Nephron progenitor cell (in vitro differentiated cells): ENCODE data around the gene HOTAIR.

Experiments
- DNase-seq: peaks from one replicate; pipeline ENCODE4 v3.0.0; 2021
- H3K27ac Mint-ChIP-seq: 2 replicates; pipeline ENCODE4 v1.8.0; 2021; ENCODE audit warnings: mild to moderate bottlenecking, moderate library complexity, mixed read lengths
- H3K27me3 Mint-ChIP-seq: 2 replicates; pipeline ENCODE4 v1.8.0; 2021; ENCODE audit warnings: mild to moderate bottlenecking, low read depth, mixed read lengths; ENCODE audit not compliant: poor library complexity
- H3K36me3 Mint-ChIP-seq: 2 replicates; pipeline ENCODE4 v1.8.0; 2021; ENCODE audit warnings: low read depth, mixed read lengths
- H3K4me1 Mint-ChIP-seq: 2 replicates; pipeline ENCODE4 v1.8.0; 2021; ENCODE audit warnings: mixed read lengths
- H3K4me3 Mint-ChIP-seq: 2 replicates; pipeline ENCODE4 v1.8.0; 2021; ENCODE audit warnings: mild to moderate bottlenecking, moderate library complexity, mixed read lengths
- H3K9me3 Mint-ChIP-seq: 2 replicates; pipeline ENCODE4 v1.8.0; 2021; ENCODE audit warnings: mild to moderate bottlenecking, moderate library complexity, mixed read lengths
- CTCF ChIP-seq: fragments of 200-600 bp; sonication (generic); IDR thresholded peaks from 2 replicates; pipeline ENCODE4 v1.5.0; 2021; ENCODE audit warnings: antibody characterized with exemption

Gene HOTAIR

GRCh38 chr12:54004063-54004840, 29.5 kb upstream of the HOTAIR start:
- peaks cover 75% of the 10 kb centered on the region for H3K4me1 Mint-ChIP-seq
- H3K9me3 Mint-ChIP-seq: no peaks in the 10 kb centered on the region
- DNase-seq: no peak
- H3K4me3 Mint-ChIP-seq: peak overlapping the region; percentile 98
- TF ChIP-seq CTCF: no peak
- H3K27me3 Mint-ChIP-seq: peaks cover 5% of the 10 kb centered on the region
- H3K36me3 Mint-ChIP-seq: peaks cover 45% of the 10 kb centered on the region
- H3K27ac Mint-ChIP-seq: peak overlapping the region; percentile 97

DNA sequence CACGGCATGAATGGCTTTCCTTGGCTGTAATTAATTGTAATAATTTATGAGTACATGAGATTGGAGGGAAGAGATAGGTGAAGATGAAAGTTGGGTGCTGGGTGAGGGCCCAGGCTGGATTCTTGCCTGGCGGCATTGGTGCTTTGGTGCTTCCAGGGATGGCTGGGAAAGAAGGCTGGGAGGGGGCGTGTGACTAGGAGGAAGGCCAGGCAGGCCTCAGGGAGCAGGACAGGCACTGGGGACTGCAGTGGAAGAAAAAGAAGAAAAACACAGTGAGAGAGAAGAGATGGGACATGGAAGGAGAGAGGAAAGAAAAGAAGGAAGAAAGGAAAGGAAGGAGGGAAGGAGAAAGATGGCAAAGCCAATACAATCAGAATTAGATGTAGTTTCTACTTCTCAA, 28.9 kb upstream of the HOTAIR start:
- peaks cover 79% of the 10 kb centered on the region for H3K4me1 Mint-ChIP-seq
- no peak for TF ChIP-seq CTCF
- peak overlapping the region; percentile 98 for H3K4me3 Mint-ChIP-seq
- H3K36me3 Mint-ChIP-seq: peaks cover 43% of the 10 kb centered on the region
- DNase-seq: no peak
- H3K27ac Mint-ChIP-seq: peak overlapping the region; percentile 97
- H3K27me3 Mint-ChIP-seq: peaks cover 5% of the 10 kb centered on the region
- H3K9me3 Mint-ChIP-seq: no peaks in the 10 kb centered on the region

GRCh38 chr12:54002915-54003389, 28.2 kb upstream of the HOTAIR start:
- Mint-ChIP-seq H3K9me3 (no peaks in the 10 kb centered on the region), H3K27ac (peak overlapping the region; percentile 97), H3K4me3 (peak overlapping the region; percentile 98), H3K4me1 (peaks cover 80% of the 10 kb centered on the region), H3K36me3 (peaks cover 43% of the 10 kb centered on the region), H3K27me3 (peaks cover 8% of the 10 kb centered on the region)
- DNase-seq: no peak
- TF ChIP-seq CTCF: no peak

DNA sequence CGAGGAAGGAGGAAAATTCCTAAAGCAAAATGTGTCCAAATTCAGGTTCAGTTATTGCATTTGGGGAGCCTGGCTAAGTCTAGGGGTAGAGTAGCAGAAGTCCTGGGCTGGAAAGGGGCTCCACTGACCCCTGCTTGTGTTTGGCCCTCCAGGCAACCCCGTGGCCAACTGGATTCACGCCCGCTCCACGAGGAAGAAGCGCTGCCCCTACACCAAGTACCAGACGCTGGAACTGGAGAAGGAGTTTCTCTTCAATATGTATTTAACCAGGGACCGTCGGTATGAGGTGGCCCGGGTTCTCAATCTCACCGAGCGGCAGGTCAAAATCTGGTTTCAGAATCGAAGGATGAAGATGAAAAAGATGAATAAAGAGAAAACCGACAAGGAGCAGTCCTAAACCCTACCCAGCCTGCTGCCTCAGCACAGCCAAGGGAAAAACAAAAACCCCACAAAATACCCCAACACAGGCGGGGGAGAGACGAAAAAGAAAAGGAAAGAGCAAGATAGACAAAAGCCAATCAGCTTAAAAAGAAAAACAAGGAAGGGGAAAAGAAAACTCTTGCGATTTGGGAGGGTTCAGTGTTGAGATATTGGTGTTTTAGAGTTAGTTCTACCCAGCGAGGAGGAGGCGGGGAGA, 27.6 kb upstream of the HOTAIR start:
- no peak for DNase-seq
- no peak for TF ChIP-seq CTCF
- H3K4me3 Mint-ChIP-seq: peak overlapping the region; percentile 98
- peaks cover 43% of the 10 kb centered on the region for H3K36me3 Mint-ChIP-seq
- H3K27ac Mint-ChIP-seq: peak overlapping the region; percentile 97
- H3K27me3 Mint-ChIP-seq: peaks cover 11% of the 10 kb centered on the region
- peaks cover 80% of the 10 kb centered on the region for H3K4me1 Mint-ChIP-seq
- no peaks in the 10 kb centered on the region for H3K9me3 Mint-ChIP-seq

DNA sequence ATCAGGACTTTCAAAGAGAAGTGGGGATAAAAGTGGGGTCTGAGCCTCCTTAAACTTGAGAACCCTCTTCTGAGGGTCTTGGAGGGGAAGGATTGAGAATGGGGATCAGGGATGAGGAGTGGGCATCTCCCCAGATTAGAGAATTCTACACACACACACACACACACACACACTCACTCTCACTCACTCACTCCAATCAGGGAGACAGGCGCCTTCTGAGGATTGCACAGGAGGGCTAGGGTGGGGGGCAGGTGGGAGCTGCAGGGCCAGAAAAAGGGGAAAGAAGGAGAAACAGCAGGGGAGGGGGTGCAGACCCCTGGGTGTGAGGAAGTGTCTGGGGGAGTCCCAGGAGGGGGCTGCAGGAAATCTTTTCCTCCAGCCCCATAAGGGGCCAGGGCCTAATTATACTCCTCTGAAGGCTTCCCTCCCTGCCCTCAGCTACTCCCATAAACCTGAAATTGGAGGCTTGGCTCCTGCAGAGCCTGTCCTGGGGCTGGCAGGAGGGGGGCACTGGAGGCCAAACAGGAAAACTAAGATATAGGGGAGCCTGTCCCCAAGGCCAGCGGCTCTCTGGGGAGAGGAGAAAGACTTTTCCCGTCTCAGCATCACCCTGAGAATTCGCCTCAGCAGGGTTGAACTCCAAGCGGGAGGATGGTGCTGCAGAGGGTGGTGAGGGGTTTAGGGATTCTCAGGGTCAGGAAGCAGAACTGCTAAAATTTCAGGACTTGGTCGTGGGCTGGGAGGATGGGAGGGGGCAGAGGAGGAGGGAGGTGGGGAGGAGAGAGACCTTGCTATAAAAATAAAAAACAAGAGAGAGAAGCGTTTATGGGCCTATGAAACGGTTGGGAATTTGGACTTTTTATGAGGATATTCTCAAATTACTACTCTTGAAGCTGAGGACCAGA, 26.8 kb upstream of the HOTAIR start:
- no peak for TF ChIP-seq CTCF
- H3K27ac Mint-ChIP-seq: peak overlapping the region; percentile 97

More for the DNA sequence above, 26.8 kb upstream of the HOTAIR start:
- H3K36me3 Mint-ChIP-seq: peaks cover 48% of the 10 kb centered on the region
- no peaks in the 10 kb centered on the region for H3K9me3 Mint-ChIP-seq
- peaks cover 12% of the 10 kb centered on the region for H3K27me3 Mint-ChIP-seq
- peaks cover 72% of the 10 kb centered on the region for H3K4me1 Mint-ChIP-seq
- DNase-seq: peak; percentile 27
- H3K4me3 Mint-ChIP-seq: peak overlapping the region; percentile 98
